Vagina (tissue), 2 donors: Measurements from ENCODE around the gene ZNF318.

Source experiments
- POLR2A ChIP-seq, 2 donors: fragments of 450-650 bp; IDR thresholded peaks; one replicate each; pipeline ENCODE4 v1.6.1; 2017; ENCODE audit warnings: antibody characterized with exemption in 2 of 2, mild to moderate bottlenecking in 2 of 2, moderate library complexity in 2 of 2
- POLR2AphosphoS5 ChIP-seq, 2 donors: sonication (generic); formaldehyde crosslinking; IDR thresholded peaks; one replicate each; pipeline ENCODE4 v1.9.0; 2017; ENCODE audit warnings: antibody characterized with exemption in 2 of 2, mild to moderate bottlenecking in 2 of 2, low read depth in 1 of 2; ENCODE audit not compliant: insufficient read depth in 1 of 2
- TF ChIP-seq, protein P1 (sequence below), 3 experiments: fragments of 450-650 bp in 2 of 3; fragments of 200-600 bp in 1 of 3; sonication (generic) in 1 of 3; IDR thresholded peaks; one replicate each; pipeline ENCODE4 v1.5.1; 2017 to 2019; ENCODE audit warnings: antibody characterized with exemption in 3 of 3, mild to moderate bottlenecking in 2 of 3, moderate library complexity in 2 of 3

DNA sequence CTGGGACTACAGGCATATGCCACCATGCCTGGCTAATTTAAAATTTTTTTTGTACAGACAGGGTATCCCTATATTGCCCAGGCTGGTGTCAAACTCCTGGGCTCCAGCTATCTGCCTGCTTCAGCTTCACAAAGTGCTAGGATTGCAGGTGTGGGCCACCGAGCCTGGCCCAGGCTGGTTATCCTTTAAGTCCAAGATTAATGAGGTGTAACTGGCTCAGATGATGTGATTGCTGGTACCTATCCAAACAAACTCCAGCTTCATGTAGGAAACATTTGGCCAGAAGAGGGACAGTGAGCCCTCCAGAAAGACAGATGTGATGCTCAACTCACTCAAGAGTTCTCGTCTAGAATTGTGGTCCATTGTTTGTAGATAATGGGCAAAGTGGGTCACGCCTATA lies 9.2 kb upstream of the ZNF318 start:
- TF ChIP-seq, protein P1, sequence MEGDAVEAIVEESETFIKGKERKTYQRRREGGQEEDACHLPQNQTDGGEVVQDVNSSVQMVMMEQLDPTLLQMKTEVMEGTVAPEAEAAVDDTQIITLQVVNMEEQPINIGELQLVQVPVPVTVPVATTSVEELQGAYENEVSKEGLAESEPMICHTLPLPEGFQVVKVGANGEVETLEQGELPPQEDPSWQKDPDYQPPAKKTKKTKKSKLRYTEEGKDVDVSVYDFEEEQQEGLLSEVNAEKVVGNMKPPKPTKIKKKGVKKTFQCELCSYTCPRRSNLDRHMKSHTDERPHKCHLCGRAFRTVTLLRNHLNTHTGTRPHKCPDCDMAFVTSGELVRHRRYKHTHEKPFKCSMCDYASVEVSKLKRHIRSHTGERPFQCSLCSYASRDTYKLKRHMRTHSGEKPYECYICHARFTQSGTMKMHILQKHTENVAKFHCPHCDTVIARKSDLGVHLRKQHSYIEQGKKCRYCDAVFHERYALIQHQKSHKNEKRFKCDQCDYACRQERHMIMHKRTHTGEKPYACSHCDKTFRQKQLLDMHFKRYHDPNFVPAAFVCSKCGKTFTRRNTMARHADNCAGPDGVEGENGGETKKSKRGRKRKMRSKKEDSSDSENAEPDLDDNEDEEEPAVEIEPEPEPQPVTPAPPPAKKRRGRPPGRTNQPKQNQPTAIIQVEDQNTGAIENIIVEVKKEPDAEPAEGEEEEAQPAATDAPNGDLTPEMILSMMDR (IDR thresholded peaks at IDR 0.05): no peak
- TF ChIP-seq POLR2AphosphoS5 (IDR thresholded peaks at IDR 0.05; ENCODE audit: insufficient read depth in 1 of 2, low read depth in 1 of 2): no peak
- no peak for TF ChIP-seq POLR2A (IDR thresholded peaks at IDR 0.05)
